MG63 (cell line): ENCODE measurements around the gene INTS14. TPM values are rescaled to one million over a fixed set of nuclear protein-coding genes. Genes with fewer than 3 reads are reported as not detected.
A peak's percentile ranks its signal among the peaks of the same experiment; 100 is the strongest.

Experiments
- DNase-seq: peaks from one replicate; pipeline ENCODE4 v3.0.0-alpha.2; 2020
- H3K27me3 ChIP-seq: fragments of 250-450 bp; sonication (Bioruptor Pico); 2 replicates; pipeline ENCODE4 v1.5.1; 2020; ENCODE audit warnings: mild to moderate bottlenecking, moderate library complexity
- H3K36me3 ChIP-seq: fragments of 250-450 bp; sonication (Bioruptor Pico); 2 replicates; pipeline ENCODE4 v1.5.1; 2020; ENCODE audit warnings: mild to moderate bottlenecking, moderate library complexity
- H3K4me3 ChIP-seq: fragments of 250-450 bp; sonication (Bioruptor Pico); 2 replicates; pipeline ENCODE4 v1.5.1; 2020; ENCODE audit warnings: mild to moderate bottlenecking, moderate library complexity
- H3K9me3 ChIP-seq: fragments of 250-450 bp; sonication (Bioruptor Pico); 2 replicates; pipeline ENCODE4 v1.5.1; 2020; ENCODE audit warnings: mild to moderate bottlenecking, moderate library complexity
- total RNA-seq: library from RNA; depleted of rRNA; stranded (reverse); fragments of >200 nt; shearing (Covaris generic); gene quantifications from 2 replicates; pipeline ENCODE4 v1.2.3, GENCODE V29; 2014; ENCODE audit warnings: low replicate concordance; rRNA removed

The INTS14 gene
- total RNA-seq = 26.3 and 34.6 TPM in 2 replicates

GRCh38 chr15:65610871-65611718, at the start of gene INTS14:
Gene INTS14 (minus strand): TSS chr15:65611131. CDS start chr15:65607380, 3,751 bp downstream.
- Histone ChIP-seq H3K27me3 (no peaks in the 10 kb centered on the region), H3K9me3 (no peaks in the 10 kb centered on the region), H3K4me3 (peak within 1 kb of the TSS; percentile 92), H3K36me3 (peaks cover 10% of the 10 kb centered on the region)
- DNase-seq = peak; percentile 98

DNA sequence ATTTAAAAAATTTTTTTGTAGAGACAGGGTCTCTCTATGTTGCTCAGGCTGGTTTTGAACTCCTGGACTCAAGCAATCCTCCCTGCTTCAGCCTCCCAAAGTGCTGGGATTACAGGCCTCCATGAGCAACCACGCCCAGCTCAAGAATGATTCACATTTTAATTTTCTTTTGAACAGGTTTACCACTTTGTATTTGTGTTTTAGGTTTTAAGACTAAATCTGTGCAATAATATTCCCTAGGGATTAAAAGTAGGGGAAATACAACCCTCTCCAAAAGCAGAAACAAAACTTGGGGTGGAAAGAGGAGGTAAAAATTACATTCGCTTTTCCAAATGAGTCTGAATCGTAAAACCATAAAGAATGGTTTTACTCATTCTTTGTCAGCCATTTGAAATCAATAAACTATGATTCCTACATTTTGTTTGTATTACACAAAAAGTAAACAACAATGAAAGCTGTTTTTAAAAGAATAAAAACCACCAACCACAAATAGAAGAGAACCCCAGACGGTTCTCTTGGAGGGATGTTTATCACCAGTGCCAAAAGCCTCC, 48.6 kb upstream of the INTS14 start:
- Histone ChIP-seq H3K4me3 (no peak overlapping the region), H3K9me3 (no peaks in the 10 kb centered on the region), H3K36me3 (peaks cover 10% of the 10 kb centered on the region), H3K27me3 (no peaks in the 10 kb centered on the region)
- no peak for DNase-seq

DNA sequence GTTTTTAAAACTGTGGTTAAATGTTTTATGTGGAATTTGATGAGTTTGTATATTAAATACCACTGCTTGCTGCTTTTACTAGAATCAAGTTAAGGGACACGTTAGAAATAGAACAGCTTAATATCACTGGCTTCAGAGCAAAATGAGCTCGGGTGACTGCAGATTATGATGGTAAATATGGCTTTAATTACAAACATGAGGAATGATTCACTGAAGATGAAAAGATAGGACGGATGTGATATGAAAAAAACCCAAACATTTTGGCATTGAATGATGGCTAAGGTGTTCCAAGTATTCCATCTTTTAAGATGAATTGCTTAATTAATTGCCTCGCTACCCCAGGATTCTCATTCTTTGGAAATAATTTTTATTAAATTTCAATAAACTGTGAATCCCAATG, 44.5 kb upstream of the INTS14 start:
- Histone ChIP-seq H3K27me3 (no peaks in the 10 kb centered on the region), H3K36me3 (peaks cover 7% of the 10 kb centered on the region), H3K4me3 (no peak overlapping the region), H3K9me3 (no peaks in the 10 kb centered on the region)
- DNase-seq = no peak

GRCh38 chr15:65655026-65655425, 44.1 kb upstream of the INTS14 start:
- H3K9me3 ChIP-seq = no peaks in the 10 kb centered on the region
- DNase-seq = no peak
- peaks cover 7% of the 10 kb centered on the region for H3K36me3 ChIP-seq
- no peak overlapping the region for H3K4me3 ChIP-seq
- H3K27me3 ChIP-seq = no peaks in the 10 kb centered on the region

GRCh38 chr15:65653801-65654521, 43.0 kb upstream of the INTS14 start:
- Histone ChIP-seq H3K9me3 (no peaks in the 10 kb centered on the region), H3K4me3 (no peak overlapping the region), H3K27me3 (no peaks in the 10 kb centered on the region), H3K36me3 (peaks cover 7% of the 10 kb centered on the region)
- no peak for DNase-seq

- Histone ChIP-seq H3K9me3 (no peaks in the 10 kb centered on the region), H3K27me3 (no peaks in the 10 kb centered on the region), H3K4me3 (no peak overlapping the region), H3K36me3 (peaks cover 7% of the 10 kb centered on the region)
- no peak for DNase-seq
Measured at GRCh38 chr15:65653341-65653740, 42.4 kb upstream of the INTS14 start.

DNA sequence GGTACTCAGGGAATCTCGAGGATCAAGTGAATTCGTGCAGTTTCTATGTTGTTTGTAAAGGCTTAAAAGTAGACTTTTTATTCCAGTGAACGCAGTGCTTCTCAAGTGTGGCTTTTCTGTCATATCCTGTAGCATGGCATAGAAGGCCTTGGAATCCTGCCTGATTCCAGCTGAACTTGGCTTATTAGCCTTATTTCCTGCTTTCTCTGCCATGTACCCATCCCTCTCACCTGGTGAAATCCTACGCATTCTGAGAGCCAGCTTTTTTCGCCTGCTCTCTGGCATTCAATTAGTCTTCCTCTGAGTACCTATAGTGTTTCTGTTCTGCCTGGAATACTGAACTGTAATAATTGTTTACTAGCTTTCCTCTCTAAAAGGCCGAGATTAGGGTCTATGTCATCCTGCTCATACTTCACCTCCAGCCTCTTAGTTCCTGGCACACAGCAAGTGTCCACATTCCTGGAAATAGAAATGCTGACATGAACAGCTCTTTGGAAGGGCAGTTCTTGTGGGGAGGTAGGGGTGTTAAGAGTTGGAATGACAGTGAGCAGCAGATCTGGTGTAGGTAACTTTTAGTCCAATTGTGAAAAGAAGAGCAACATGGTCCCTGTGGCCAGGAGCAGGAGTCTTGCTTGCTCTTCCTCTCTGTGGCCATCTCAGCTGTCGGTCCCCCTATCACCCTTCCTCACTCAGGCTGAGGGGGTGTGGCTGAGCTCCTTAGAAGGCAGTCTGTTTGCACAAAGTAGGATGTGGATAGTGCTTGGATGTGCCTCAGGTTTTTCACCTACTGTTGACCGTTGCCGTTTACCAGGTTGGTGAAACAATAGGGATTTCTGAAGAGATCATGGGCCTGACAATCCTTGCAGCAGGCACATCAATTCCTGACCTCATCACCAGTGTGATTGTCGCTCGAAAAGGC, 41.2 kb upstream of the INTS14 start:
- H3K4me3 ChIP-seq = no peak overlapping the region
- no peak for DNase-seq
- H3K36me3 ChIP-seq = peaks cover 7% of the 10 kb centered on the region
- H3K27me3 ChIP-seq = no peaks in the 10 kb centered on the region
- H3K9me3 ChIP-seq = no peaks in the 10 kb centered on the region

DNA sequence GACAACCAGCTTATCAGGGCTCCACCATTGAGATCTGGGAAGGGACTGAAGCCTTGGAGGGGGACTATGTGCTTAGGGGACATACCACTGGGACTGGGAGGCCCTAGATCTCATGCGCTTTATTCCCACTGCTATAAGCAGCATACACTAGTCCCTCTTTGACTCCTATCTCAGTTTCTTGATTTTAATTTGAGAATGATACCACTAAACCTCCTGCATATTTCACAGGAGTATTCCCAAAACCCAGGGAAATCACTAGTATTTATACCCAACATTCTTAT, 40.1 kb upstream of the INTS14 start:
- H3K9me3 ChIP-seq = no peaks in the 10 kb centered on the region
- H3K27me3 ChIP-seq = no peaks in the 10 kb centered on the region
- DNase-seq = no peak
- peaks cover 7% of the 10 kb centered on the region for H3K36me3 ChIP-seq
- no peak overlapping the region for H3K4me3 ChIP-seq

- Histone ChIP-seq H3K27me3 (no peaks in the 10 kb centered on the region), H3K36me3 (peaks cover 7% of the 10 kb centered on the region), H3K4me3 (no peak overlapping the region), H3K9me3 (no peaks in the 10 kb centered on the region)
- DNase-seq = no peak
Measured at GRCh38 chr15:65650312-65651041, 39.5 kb upstream of the INTS14 start.

DNA sequence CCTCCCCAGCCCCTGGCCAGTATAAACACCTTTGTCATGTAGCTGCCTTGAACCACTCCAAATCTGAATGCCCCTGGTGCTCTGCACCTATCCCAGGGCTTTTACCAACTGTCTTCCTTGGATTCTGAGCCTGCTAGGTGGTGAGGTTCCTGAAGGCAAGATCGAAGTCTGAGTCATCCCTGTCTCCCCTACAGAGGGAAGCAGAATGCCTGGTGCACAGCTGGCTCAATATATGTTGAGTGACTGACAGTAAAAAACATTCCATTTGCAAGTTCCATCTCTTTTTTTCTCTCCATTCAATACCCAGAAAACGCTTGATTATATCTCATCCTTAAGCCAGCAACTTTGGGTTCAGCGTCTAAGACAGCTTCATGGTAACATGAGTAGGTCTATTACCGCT, 35.6 kb upstream of the INTS14 start:
- DNase-seq = no peak
- H3K27me3 ChIP-seq = no peaks in the 10 kb centered on the region

DNA sequence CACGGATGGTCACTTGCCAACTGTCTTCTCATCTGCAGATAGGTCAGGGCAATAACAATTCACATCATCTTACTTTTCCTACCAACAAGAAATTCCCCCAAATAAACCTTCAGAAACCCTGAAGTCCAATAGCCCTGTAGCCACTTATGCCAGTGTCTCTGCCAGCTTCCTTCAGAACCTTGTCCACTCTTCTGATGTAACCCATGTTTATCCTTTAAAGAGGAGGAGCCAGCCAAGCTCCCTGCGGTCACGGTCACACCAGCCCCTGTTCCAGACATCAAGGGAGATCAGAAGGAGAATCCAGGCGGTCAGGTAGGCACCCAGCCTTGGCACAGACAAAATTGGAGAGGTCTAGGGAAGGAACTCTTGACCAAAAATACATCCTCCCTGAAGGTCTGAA, 34.5 kb upstream of the INTS14 start:
- no peak for DNase-seq
- Histone ChIP-seq H3K36me3 (no peaks in the 10 kb centered on the region), H3K27me3 (no peaks in the 10 kb centered on the region), H3K4me3 (no peak overlapping the region), H3K9me3 (no peaks in the 10 kb centered on the region)

More for the DNA sequence above, 35.6 kb upstream of the INTS14 start:
- Histone ChIP-seq H3K36me3 (no peaks in the 10 kb centered on the region), H3K4me3 (no peak overlapping the region), H3K9me3 (no peaks in the 10 kb centered on the region)

DNA sequence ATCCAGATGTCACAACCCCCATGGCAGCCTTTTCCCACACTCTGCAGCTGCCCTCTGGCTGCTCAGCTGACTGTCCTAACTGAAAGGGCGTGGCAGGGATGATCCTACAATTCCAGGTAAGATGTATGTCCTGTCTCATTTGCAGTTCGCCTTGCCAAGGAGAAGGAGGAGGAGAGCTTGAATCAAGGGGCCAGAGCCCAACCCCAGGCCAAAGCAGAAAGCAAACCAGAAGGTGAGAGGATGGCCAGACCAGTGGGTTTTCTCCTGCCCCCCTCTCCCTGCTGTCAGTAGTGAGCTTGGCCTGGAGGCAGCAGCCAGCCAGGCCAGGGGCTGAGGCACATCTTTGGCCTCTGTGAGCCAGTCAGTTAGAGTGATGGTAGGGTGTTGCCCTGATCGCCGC, 33.4 kb upstream of the INTS14 start:
- no peak for DNase-seq
- Histone ChIP-seq H3K36me3 (no peaks in the 10 kb centered on the region), H3K4me3 (no peak overlapping the region), H3K27me3 (no peaks in the 10 kb centered on the region), H3K9me3 (no peaks in the 10 kb centered on the region)

DNA sequence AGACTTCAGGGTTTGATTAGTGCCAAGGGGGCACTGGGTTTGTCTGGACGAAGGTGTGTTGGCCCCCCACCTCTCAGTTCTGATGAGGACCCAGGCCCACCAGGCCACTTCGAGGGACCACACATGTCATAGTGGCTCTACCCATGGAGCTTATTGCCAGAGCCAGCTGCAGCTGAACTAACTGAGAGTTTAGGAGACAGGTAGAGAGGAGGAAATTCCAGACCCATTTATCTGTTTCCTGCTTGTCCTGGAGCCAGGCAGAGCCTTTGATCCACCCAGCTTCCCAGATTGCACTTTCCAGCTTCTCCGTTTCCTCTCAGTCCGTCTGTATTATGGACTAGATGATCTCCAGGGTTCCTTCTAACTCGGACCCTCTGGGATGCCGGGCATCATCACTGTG, 31.7 kb upstream of the INTS14 start:
- Histone ChIP-seq H3K36me3 (no peaks in the 10 kb centered on the region), H3K4me3 (no peak overlapping the region), H3K9me3 (no peaks in the 10 kb centered on the region), H3K27me3 (no peaks in the 10 kb centered on the region)
- DNase-seq = no peak

DNA sequence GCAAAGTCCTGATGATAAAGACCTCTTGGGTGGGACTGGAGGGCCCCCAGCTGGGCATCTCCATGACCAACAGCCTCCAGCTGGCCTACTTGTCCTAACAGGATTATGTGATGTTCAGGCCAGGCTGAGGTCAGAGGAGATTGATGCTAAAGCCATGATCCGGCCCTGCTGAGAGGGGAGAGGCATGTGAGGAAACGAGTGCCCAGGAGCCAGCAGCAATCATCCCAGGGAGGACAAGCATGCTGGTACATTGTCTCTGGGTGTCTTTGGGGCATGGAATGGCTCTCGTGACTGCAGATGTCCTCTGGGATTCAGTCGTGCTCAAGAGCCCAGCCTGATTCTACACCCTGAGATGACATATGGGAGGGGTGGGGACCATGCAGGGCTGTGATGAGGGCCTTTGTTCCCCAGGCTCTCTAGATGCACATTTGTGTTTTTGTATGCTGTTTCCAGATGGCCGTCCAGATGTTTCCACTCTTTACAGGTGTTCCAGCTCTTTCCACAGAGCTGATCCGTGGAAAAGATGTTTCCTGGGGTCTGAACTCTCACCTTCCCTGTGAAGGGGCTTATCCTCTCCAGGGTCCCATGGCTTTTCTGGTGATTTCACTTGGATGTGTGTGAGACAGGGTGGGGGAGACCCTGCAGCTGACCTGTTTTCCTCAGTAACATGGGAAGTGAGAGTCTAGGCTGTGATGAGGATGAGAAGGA, 31.0 kb upstream of the INTS14 start:
- no peaks in the 10 kb centered on the region for H3K27me3 ChIP-seq
- DNase-seq = no peak
- H3K36me3 ChIP-seq = no peaks in the 10 kb centered on the region
- H3K4me3 ChIP-seq = no peak overlapping the region
- no peaks in the 10 kb centered on the region for H3K9me3 ChIP-seq

- Histone ChIP-seq H3K36me3 (no peaks in the 10 kb centered on the region), H3K4me3 (no peak overlapping the region), H3K27me3 (no peaks in the 10 kb centered on the region), H3K9me3 (no peaks in the 10 kb centered on the region)
- no peak for DNase-seq
Measured at GRCh38 chr15:65639509-65639908, 28.6 kb upstream of the INTS14 start.

GRCh38 chr15:65638681-65639089, 27.8 kb upstream of the INTS14 start:
- peak; percentile 16 for DNase-seq
- Histone ChIP-seq H3K4me3 (no peak overlapping the region), H3K36me3 (no peaks in the 10 kb centered on the region), H3K27me3 (no peaks in the 10 kb centered on the region), H3K9me3 (no peaks in the 10 kb centered on the region)
